Measurements from ENCODE around the gene OSMR. TPM values are rescaled to one million over a fixed set of nuclear protein-coding genes. Genes with fewer than 3 reads are reported as not detected.

OSMR gene
- total RNA-seq, 4 donors from 2014 or later, result 3.5 to 25.6 (median 15.3) TPM

GRCh38 chr5:38892363-38892762, 46.6 kb downstream of the OSMR start:
- Histone ChIP-seq H3K27ac (no peak overlapping the region), H3K36me3 (no peaks in the 10 kb centered on the region), H3K4me1 (no peaks in the 10 kb centered on the region), H3K4me3 (no peak overlapping the region), H3K9me3 (no peaks in the 10 kb centered on the region), H3K27me3 (no peaks in the 10 kb centered on the region)
- no peak for DNase-seq
- TF ChIP-seq POLR2A (IDR thresholded peaks at IDR 0.05), result no peak
- TF ChIP-seq, protein P1, sequence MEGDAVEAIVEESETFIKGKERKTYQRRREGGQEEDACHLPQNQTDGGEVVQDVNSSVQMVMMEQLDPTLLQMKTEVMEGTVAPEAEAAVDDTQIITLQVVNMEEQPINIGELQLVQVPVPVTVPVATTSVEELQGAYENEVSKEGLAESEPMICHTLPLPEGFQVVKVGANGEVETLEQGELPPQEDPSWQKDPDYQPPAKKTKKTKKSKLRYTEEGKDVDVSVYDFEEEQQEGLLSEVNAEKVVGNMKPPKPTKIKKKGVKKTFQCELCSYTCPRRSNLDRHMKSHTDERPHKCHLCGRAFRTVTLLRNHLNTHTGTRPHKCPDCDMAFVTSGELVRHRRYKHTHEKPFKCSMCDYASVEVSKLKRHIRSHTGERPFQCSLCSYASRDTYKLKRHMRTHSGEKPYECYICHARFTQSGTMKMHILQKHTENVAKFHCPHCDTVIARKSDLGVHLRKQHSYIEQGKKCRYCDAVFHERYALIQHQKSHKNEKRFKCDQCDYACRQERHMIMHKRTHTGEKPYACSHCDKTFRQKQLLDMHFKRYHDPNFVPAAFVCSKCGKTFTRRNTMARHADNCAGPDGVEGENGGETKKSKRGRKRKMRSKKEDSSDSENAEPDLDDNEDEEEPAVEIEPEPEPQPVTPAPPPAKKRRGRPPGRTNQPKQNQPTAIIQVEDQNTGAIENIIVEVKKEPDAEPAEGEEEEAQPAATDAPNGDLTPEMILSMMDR (IDR thresholded peaks at IDR 0.05), result no peak

DNA sequence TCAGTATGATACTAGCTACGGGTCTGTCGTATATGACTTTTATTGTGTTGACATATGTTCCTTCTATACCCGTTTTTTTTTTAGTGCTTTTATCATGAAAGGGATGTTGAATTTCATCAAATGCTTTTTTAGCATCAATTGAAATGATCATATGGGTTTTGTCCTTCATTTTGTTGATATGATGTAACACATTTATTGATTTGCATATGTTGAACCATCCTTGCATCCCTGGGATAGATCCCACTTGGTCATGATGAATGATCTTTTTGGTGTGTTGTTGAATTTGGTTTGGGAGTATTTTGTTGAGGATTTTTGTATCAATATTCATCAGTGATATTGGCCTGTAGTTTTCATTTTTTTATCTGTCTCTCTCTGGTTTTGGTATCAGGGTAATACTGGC, 50.9 kb downstream of the OSMR start:
- H3K4me3 ChIP-seq, result no peak overlapping the region
- H3K27ac ChIP-seq, result no peak overlapping the region
- no peaks in the 10 kb centered on the region for H3K36me3 ChIP-seq
- no peaks in the 10 kb centered on the region for H3K9me3 ChIP-seq
- TF ChIP-seq, protein P1 (IDR thresholded peaks at IDR 0.05), result no peak
- no peak for TF ChIP-seq POLR2A (IDR thresholded peaks at IDR 0.05)
- DNase-seq, result no peak
- no peaks in the 10 kb centered on the region for H3K27me3 ChIP-seq
- H3K4me1 ChIP-seq, result no peaks in the 10 kb centered on the region

- no peak overlapping the region for H3K4me3 ChIP-seq
- no peaks in the 10 kb centered on the region for H3K4me1 ChIP-seq
- no peak for DNase-seq
- TF ChIP-seq, protein P1 (IDR thresholded peaks at IDR 0.05), result no peak
- no peak for TF ChIP-seq POLR2A (IDR thresholded peaks at IDR 0.05)
- H3K9me3 ChIP-seq, result no peaks in the 10 kb centered on the region
- H3K27me3 ChIP-seq, result no peaks in the 10 kb centered on the region
- no peak overlapping the region for H3K27ac ChIP-seq
- no peaks in the 10 kb centered on the region for H3K36me3 ChIP-seq
These were observed 54.1 kb downstream of the OSMR start for GRCh38 chr5:38899936-38900335.

DNA sequence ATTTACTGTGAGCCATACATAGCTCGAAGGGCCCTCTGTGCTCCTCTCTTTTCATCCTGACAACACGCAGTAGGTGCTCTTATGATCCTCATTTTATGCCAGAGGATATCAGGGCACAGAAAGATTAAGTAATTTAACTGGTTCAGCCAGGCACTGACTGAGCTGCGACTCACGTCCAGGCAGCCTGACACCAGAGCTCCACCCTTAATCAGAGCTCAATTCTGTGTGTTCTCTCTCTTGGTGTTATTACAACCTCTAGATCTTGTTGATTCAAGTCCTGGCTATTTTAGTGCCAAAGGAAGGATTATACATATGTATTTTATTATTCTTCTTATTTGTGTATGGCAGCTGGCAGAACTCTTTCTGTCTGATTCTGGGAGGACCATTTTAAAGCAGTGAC, 59.7 kb downstream of the OSMR start:
- Histone ChIP-seq H3K27me3 (no peaks in the 10 kb centered on the region), H3K36me3 (no peaks in the 10 kb centered on the region), H3K4me1 (no peaks in the 10 kb centered on the region), H3K4me3 (no peak overlapping the region), H3K27ac (no peak overlapping the region), H3K9me3 (no peaks in the 10 kb centered on the region)
- DNase-seq, result no peak
- TF ChIP-seq POLR2A (IDR thresholded peaks at IDR 0.05), result no peak
- TF ChIP-seq, protein P1 (IDR thresholded peaks at IDR 0.05), result no peak

DNA sequence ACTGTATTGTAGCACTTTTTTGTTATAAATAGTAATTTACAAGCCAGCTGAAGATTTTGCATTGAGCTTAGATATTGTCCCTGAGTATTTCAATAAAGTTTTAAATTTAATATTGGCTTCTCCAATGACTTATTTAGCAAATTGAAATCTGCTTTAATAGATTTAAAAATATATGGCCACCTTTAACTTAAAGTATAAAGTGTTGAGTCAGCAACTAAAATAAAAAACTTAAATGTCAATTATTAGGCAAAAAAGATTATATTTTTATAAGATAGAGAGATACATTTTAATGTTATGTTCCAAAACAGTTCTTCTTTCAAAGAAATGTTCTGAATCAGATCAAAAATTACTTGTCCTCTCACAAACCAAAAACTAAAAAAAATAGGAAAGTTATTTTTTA, 60.7 kb downstream of the OSMR start:
- Histone ChIP-seq H3K4me3 (no peak overlapping the region), H3K9me3 (no peaks in the 10 kb centered on the region), H3K4me1 (no peaks in the 10 kb centered on the region), H3K27ac (no peak overlapping the region), H3K36me3 (no peaks in the 10 kb centered on the region), H3K27me3 (no peaks in the 10 kb centered on the region)
- DNase-seq, result no peak
- TF ChIP-seq, protein P1 (IDR thresholded peaks at IDR 0.05), result no peak
- TF ChIP-seq POLR2A (IDR thresholded peaks at IDR 0.05), result no peak

GRCh38 chr5:38911933-38912332, 66.1 kb downstream of the OSMR start:
- no peak for TF ChIP-seq POLR2A (IDR thresholded peaks at IDR 0.05)
- TF ChIP-seq, protein P1 (IDR thresholded peaks at IDR 0.05), result no peak
- DNase-seq, result no peak
- no peaks in the 10 kb centered on the region for H3K27me3 ChIP-seq
- no peaks in the 10 kb centered on the region for H3K36me3 ChIP-seq
- no peak overlapping the region for H3K27ac ChIP-seq
- no peak overlapping the region for H3K4me3 ChIP-seq
- H3K9me3 ChIP-seq, result no peaks in the 10 kb centered on the region
- H3K4me1 ChIP-seq, result no peaks in the 10 kb centered on the region

Data from Peyer's patch (tissue), 4 donors.